ENCODE data around the gene TOMM5. TPM values are rescaled to one million over a fixed set of nuclear protein-coding genes. Genes with fewer than 3 reads are reported as not detected.

The TOMM5 gene
- total RNA-seq, 1 donor = 140 TPM

Other genes with a start within 250 kb of the TOMM5 start
- gene GRHPR, start 169.9 kb downstream of the TOMM5 start, total RNA-seq = 142 and 154 TPM in 2 replicates
- gene ZBTB5, start 127.1 kb downstream of the TOMM5 start, total RNA-seq = 9.7 and 12.5 TPM in 2 replicates
- gene POLR1E, start 106.6 kb downstream of the TOMM5 start, total RNA-seq = 29.0 and 33.7 TPM in 2 replicates
- gene FBXO10, start 16.2 kb downstream of the TOMM5 start, total RNA-seq = 16.1 and 16.4 TPM in 2 replicates
- under 0.01 TPM in 1 of 2 replicates, not detected in the other for gene FRMPD1, start 58.4 kb upstream of the TOMM5 start, total RNA-seq
- gene TRMT10B, start 161.2 kb upstream of the TOMM5 start, total RNA-seq = 2.2 and 3.5 TPM in 2 replicates
- 28.3 and 30.2 TPM in 2 replicates for gene EXOSC3, start 192.5 kb upstream of the TOMM5 start, total RNA-seq
- gene DCAF10, start 208.2 kb upstream of the TOMM5 start, total RNA-seq = 22.2 and 24.2 TPM in 2 replicates

All from fibroblast of villous mesenchyme (primary cell).